Ascending aorta (tissue), 2 donors: Measurements from ENCODE around the gene CRACDL. TPM values are rescaled to one million over a fixed set of nuclear protein-coding genes. Genes with fewer than 3 reads are reported as not detected.

Experiments
- DNase-seq, 2 donors: peaks; one replicate each; pipeline ENCODE4 v3.0.0-alpha.2; 2019; ENCODE audit warnings: low spot score in 2 of 2
- H3K27ac ChIP-seq, 2 donors: fragments of 200-600 bp; sonication (generic); one replicate each; pipeline ENCODE4 v1.5.1; 2016 to 2017; ENCODE audit warnings: mild to moderate bottlenecking in 1 of 2
- H3K27me3 ChIP-seq: fragments of 200-600 bp; sonication (generic); one replicate; pipeline ENCODE4 v1.5.1; 2017
- H3K36me3 ChIP-seq, 2 donors: fragments of 200-600 bp; sonication (generic); one replicate each; pipeline ENCODE4 v1.5.1; 2016
- H3K4me1 ChIP-seq, 2 donors: fragments of 200-600 bp; sonication (generic); one replicate each; pipeline ENCODE4 v1.5.1; 2016 to 2017; ENCODE audit warnings: mild to moderate bottlenecking in 1 of 2
- H3K4me3 ChIP-seq, 2 donors: fragments of 200-600 bp; sonication (generic); one replicate each; pipeline ENCODE4 v1.5.1; 2016 to 2017; ENCODE audit warnings: mild to moderate bottlenecking in 1 of 2
- H3K9me3 ChIP-seq, 2 donors: fragments of 200-600 bp; sonication (generic); one replicate each; pipeline ENCODE4 v1.5.1; 2016
- CTCF ChIP-seq, 3 experiments: fragments of 200-600 bp in 2 of 3; fragments of 450-650 bp in 1 of 3; sonication (generic) in 2 of 3; IDR thresholded peaks; one replicate each; pipeline ENCODE4 v1.5.1; 2016 to 2019; ENCODE audit warnings: antibody characterized with exemption in 3 of 3, mild to moderate bottlenecking in 1 of 3, moderate library complexity in 1 of 3
- intact Hi-C: fragments of 100-400 bp; cut with DNase I; formaldehyde crosslinking; loops from one replicate; pipeline ENCODE4 v1.15.1; 2023
- total RNA-seq: library from RNA; depleted of rRNA; stranded (reverse); fragments of >200 nt; gene quantifications from one replicate; pipeline ENCODE4 v1.1.0, GENCODE V29; 2016

Gene CRACDL
- total RNA-seq, 1 donor from 2014 or later: 51.9 TPM

GRCh38 chr2:98833917-98834263, 102.1 kb downstream of the CRACDL start:
- Histone ChIP-seq H3K36me3 (no peaks in the 10 kb centered on the region), H3K4me1 (no peaks in the 10 kb centered on the region), H3K4me3 (no peak overlapping the region), H3K27ac (peak overlapping the region in 1 of 2 donors; percentile 46), H3K9me3 (no peaks in the 10 kb centered on the region), H3K27me3 (no peaks in the 10 kb centered on the region)
- no peak for TF ChIP-seq CTCF (IDR thresholded peaks at IDR 0.05)
- DNase-seq: no peak
- intact Hi-C loops: no loop called here

- Histone ChIP-seq H3K27ac (no peak overlapping the region), H3K4me3 (no peak overlapping the region), H3K27me3 (no peaks in the 10 kb centered on the region), H3K4me1 (no peaks in the 10 kb centered on the region), H3K9me3 (no peaks in the 10 kb centered on the region), H3K36me3 (no peaks in the 10 kb centered on the region)
- TF ChIP-seq CTCF (IDR thresholded peaks at IDR 0.05): no peak
- no peak for DNase-seq
- intact Hi-C loops: no loop called here
Observed at GRCh38 chr2:98833172-98833916, 102.7 kb downstream of the CRACDL start.

GRCh38 chr2:98832172-98832571, 103.9 kb downstream of the CRACDL start:
- Histone ChIP-seq H3K27me3 (no peaks in the 10 kb centered on the region), H3K27ac (no peak overlapping the region), H3K4me3 (no peak overlapping the region), H3K9me3 (no peaks in the 10 kb centered on the region), H3K4me1 (no peaks in the 10 kb centered on the region), H3K36me3 (no peaks in the 10 kb centered on the region)
- no peak for TF ChIP-seq CTCF (IDR thresholded peaks at IDR 0.05)
- intact Hi-C loops: no loop called here
- DNase-seq: no peak

- no peak overlapping the region for H3K4me3 ChIP-seq
- intact Hi-C loops: no loop called here
- no peaks in the 10 kb centered on the region for H3K9me3 ChIP-seq
- no peak for TF ChIP-seq CTCF (IDR thresholded peaks at IDR 0.05)
- H3K4me1 ChIP-seq: no peaks in the 10 kb centered on the region
- DNase-seq: no peak
- H3K27me3 ChIP-seq: no peaks in the 10 kb centered on the region
- H3K36me3 ChIP-seq: no peaks in the 10 kb centered on the region
- H3K27ac ChIP-seq: no peak overlapping the region
Observed at GRCh38 chr2:98830571-98831145, 105.4 kb downstream of the CRACDL start.

- Histone ChIP-seq H3K4me1 (no peaks in the 10 kb centered on the region), H3K27ac (no peak overlapping the region), H3K4me3 (no peak overlapping the region), H3K27me3 (no peaks in the 10 kb centered on the region), H3K36me3 (no peaks in the 10 kb centered on the region), H3K9me3 (no peaks in the 10 kb centered on the region)
- intact Hi-C loops: no loop called here
- no peak for DNase-seq
- TF ChIP-seq CTCF (IDR thresholded peaks at IDR 0.05): no peak
Observed at GRCh38 chr2:98829581-98830270, 106.3 kb downstream of the CRACDL start.
